GM18909 (cell line): ENCODE data around the gene COCH.

Experiments used
- ATAC-seq: cut with Tn5 transposase; IDR thresholded peaks from one replicate; pipeline ENCODE4 v1.9.1; 2021; ENCODE audit warnings: mild to moderate bottlenecking; ENCODE audit not compliant: unreplicated experiment, poor library complexity

COCH gene

DNA sequence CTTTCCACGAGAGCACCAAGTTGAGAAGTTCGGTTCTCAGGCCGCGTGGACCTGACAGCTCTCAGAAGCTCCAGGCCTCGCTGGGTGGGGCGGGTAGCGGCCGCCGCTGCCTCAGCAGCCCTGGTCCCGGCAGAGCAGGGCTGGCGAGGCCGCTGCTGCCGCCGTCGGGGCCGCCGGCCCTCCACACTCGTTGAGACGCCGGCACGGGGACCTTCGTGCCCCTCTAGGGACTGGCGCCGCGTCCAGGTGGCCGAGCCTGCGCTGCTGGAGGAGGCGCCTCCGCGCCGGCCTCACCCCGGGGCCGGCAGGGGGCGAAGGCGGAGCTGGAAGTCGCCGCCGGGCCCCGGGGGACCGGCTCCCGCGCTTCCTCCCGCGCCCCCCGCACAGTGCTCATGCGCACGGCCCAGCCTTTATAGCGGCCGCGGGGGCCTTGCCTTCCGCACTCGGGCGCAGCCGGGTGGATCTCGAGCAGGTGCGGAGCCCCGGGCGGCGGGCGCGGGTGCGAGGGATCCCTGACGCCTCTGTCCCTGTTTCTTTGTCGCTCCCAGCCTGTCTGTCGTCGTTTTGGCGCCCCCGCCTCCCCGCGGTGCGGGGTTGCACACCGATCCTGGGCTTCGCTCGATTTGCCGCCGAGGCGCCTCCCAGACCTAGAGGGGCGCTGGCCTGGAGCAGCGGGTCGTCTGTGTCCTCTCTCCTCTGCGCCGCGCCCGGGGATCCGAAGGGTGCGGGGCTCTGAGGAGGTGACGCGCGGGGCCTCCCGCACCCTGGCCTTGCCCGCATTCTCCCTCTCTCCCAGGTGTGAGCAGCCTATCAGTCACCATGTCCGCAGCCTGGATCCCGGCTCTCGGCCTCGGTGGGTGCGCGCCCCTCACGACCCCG, at the start of gene COCH:
Gene COCH (plus strand): TSS at position 440 of the 879 bp plus-strand sequence. CDS start 380 bp downstream, at position 820.
- peak; percentile 86 for ATAC-seq

DNA sequence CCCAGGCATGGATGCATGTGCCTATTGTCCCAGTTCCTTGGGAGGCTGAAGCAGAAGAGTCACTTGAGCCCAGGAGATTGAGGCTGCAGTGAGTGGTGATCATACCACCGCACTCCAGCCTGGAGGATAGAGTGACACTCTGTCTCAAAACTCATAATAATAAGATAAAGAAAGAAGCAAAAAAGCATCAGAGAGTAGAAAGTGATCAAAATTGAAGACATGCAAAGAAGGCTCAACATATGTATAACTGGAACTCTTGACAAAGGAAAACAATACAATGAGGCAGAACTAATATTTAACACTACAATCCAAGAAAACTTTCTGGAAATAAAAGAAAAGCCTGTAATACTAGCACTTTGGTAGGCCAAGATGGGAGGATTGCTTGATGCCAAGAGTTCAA, 48.3 kb upstream of the COCH start:
- ATAC-seq = no peak

DNA sequence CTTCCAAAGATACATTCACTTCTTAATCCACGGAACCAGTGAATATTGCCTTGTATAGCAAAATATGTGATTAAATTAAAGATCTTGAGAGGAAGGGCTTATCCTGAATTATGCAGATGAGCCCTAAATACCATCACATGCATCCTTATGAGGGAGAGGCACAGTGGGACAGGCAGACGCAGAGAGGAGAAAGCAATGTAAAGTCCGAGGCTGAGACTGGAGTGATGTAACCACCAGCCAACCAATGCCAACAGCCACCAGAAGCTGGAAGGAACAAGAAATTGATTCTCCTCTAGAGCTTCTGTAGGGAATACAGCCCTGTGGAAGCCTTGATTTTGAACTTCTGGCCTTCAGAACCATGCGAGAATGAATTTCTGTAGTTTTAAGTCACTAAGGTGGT, 44.5 kb upstream of the COCH start:
- no peak for ATAC-seq

DNA sequence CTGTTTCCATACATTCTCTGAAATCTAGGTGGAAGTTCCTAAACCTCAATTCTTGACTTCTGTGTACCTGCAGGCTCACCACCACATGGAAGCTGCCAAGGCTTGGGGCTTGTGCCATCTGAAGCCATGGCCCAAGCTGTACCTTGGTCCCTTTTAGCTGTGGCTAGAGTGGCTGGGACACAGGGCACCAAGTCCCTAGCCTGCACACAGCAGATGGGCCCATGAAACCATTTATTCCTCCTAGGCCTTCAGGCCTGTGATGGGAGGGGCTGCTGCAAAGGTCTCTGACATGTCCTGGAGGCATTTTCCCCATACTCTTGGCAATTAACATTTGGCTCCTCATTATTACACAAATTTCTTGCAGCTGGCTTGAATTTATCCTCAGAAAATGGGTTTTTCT, 40.0 kb upstream of the COCH start:
- ATAC-seq = no peak

DNA sequence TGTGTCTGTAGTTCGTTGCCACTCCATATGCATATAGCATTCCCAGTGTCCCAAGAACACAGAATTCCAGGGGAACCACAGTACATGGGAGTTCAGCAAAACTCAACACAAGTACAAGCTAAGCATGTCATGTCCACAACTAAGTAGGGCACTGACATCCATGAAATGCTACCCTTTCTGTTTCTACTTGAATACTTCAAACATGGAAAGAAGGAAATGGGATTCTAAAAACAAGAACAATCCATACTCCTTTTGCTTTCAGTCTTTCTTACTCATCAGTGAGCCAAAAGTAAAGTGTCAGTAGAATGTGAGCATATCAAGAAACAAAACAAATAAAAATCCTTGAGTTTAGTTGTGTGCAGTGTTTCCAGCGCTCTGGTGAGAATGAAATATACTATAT, 36.0 kb upstream of the COCH start:
- ATAC-seq = no peak

DNA sequence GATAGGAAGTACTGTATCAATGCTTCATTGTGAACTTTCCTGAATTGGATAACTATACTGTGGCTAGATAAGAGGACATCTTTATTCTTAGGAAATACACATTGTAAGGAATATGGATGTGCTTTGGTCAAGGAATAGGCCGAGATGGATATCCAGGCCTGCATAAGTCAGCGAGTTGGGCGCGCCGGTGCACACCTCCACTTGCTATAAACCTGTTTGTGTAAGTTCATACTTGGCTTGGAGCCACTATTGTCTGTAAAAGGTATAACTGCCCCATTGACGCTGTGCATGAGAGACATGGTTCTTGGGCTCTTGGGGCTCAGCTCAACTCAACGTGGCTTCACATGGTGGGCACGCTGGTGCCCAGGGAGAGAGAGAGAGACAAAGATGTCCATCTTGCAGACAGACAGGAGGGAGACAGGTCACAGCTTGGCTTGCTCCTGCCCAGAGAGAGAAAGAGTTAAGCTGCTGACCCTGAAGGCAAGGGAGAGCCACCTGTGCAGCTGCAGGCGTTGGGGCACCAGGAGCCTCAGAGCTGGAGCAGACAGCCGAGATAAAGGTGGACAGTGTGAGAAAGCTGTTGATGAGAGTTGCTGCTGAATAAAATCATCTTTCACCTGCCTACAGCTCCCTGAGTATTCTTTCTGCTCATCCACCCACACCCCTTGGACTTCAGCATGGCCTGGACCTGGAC, 34.1 kb upstream of the COCH start:
- no peak for ATAC-seq

DNA sequence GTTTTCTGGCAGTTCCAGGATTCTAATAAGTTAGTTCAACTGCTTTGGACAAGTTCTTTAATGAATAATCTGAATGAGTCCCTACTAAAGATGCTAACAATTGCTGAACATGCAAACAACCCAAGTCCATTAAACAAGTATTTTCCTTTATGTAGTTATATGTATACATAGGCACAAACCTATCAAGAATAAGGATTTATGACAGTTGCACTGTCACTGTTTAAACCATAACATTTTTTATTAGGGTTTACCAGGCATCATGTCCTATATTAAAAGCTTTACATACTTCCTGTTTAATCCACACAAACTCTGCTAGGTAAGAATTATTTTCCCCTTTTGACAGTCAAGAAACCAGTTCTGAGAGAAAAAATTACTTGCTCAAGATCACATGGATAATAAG, 31.9 kb upstream of the COCH start:
- ATAC-seq = no peak

DNA sequence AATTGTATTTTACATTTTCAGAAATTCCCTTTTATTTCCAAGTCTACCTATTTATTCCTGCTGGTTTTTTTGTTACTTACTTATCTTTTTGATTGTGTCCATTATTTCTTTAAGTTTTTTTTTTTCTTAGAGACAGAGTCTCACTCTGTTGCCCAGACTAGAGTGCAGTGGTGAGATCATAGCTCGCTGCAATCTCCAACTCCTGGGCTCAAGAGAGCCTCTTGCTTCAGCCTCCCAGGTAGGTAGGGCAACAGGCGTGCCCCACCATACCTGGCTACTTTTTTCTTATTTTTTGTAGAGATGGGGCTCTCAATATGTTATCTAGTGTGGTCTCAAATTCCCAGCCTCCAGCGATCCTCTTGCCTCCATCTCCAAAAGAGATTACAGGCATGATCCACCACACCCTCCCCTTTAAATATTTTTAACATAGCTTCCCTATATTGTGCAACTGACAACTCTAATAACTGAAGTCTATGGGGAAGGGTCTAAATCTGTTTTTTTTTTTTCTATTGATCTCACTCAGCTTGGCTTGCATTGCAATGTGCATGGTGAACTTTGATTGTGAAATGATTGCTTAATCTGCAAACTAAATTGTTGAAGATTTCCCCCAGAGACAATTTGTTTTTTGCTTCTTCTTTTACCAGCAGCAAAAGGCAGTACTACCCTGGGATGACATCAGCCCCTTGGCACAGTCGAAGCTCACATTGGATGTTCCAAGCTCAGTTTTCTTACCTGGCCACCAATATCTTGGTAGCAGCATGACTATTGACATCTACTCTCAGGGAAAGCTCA, 25.7 kb upstream of the COCH start:
- ATAC-seq = no peak

DNA sequence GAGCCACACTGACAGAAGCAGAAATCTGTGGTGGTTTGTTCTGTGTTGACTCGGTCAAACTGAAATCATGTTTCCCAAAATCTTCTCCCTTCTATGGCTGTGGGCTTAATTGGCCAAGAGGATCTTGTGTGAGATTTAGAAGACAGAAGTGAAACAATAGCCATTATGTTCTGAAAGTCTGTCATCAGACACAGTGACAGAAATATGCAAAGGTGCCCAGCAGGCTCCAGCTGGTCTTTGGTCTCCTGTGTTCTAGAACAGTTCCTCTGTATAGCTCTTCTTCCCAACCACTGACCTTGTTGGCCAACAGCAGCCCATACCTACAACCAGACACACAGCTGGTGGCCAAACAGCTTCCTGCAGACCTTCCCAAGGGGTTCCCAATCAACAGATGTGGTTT, 25.0 kb upstream of the COCH start:
- ATAC-seq = peak; percentile 95

DNA sequence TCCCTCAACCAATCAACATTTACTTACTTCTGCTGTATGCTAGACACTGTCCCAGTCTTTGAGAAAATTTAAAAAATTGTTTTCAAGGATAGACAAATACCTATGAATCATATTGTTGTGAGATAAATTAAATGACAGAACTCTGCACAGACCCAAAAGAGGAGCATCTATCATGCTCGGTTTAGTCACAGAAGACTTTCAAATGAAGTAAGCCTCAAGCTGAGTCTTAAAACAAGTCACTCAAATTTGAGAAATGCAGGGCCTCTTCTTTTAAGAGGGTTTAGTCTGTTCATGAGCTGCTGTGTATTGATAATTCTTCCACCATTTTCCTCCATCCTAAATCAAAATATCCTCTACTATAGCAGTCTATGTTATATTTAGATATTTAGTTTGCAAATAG, 24.4 kb upstream of the COCH start:
- ATAC-seq = no peak

DNA sequence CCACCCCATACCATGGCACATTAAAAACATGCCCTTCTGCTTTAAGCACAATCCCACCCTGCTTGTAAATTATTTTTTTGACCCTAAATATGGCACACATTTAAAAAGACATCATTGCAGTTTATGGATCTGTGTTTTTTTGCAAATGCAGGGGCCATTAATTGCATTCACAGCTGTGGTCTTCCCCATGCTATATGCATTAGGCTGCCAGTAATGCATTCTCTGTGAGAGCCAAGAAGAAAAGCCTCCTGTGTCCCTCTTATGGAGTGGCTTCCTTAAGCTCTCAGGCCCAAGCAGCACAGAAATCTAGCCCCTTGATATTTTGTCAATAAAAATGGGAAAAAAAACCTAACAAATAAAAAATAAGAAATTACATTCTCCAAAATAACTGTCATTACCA, 20.4 kb upstream of the COCH start:
- no peak for ATAC-seq

DNA sequence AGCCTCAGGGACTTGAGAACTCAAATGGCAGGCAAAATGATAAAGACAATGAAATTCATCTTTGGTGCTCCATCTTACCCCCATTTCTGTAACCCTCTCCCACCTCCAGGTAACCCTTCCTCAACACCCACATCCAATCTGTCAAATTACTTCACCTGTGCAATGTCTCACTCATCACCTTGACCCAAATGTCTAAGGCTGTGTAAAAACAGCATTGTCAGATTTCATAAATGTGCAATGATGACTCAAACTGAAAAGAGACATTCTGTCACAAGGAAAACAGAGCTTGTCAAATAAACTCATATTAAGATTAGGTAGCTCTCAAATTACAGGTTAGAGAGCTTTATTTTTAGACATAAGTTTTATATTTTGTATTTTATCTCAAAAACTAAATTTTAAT, 19.9 kb upstream of the COCH start:
- ATAC-seq = no peak

DNA sequence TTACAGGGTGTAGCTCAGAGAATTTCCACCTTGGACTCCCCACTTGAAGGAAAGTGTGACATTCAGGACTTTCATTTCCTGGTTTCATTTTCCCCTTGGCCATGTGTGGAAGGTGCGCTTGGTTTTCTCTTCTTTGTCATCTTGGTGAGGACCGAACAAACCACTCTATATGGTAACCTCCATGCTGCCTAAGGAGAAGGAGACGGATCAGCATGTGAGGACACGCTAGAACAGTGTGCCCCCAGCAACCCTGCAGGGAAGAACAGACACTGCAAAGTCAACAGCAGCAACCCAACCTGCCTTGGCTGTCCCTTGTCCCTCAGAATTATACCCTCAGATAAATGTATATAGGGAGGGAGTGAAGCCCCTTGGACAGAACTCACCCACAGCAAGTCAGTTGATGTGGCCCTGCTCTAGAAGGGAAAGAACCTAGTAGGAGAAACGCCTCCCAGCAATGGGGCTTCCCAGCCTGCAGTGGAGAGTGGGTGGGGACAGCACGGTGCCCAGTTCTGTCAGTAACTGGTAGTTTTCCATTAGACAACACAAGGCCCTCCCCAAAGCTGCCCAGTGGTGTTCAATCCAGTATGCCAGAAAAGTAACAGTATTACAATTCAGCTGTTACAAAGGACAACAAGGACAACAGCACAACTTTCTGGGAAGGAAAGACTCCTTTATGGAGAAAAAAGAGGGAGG, 18.9 kb upstream of the COCH start:
- peak; percentile 72 for ATAC-seq

DNA sequence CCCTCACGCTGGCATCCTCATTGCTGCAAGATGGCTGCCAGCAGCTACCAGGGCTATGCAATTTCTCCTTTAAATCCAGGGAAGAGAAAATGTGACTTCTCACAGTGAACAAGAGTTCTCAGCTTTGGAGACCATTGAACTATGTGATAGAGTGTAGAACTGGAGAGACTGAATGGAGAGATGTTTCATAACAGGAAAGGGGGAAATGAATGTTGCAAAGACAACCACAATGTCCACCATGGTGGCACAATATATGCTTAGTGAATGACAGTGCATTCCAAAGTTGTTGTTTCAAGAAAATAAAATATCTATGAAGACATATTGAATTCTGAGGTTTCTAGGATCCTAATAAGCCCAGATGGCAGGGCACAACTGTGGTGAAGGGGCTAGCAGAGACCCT, 13.2 kb upstream of the COCH start:
- no peak for ATAC-seq

DNA sequence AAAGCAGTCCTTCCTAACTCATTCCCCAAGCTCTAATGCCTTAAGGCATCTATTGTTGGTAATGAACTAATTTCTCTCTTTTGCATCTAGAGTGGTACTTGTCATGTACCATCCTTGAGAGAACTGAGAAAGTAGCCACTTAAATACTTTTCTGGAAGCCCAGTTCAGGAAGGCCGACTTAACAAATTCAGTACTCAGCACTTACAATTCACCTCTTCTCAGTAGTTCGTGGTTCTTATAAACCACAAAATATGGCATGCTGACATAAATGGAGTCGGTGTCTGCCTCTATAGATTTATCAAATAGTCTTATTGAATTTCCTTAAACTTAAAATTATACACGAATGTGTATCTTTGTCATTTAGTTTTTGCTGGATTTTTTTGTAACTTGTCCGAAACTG, 9.4 kb upstream of the COCH start:
- ATAC-seq = no peak

DNA sequence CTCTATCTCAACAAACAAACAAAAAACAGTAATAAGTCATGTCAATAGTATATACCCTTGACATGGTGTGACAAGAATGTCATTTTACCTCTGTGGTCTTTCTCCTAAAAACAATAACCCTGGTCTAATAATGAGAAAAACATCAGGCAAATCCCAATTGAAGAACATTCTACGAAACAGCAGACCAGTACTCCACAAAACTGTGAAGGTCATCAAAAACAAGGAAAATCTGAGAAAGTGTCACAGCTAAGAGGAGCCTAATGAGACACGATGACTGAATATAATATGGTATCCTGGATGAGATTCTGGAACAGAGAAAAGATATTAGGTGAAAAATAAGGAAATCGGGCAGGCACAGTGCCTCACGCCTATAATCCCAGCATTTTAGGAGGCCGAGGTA, 5.6 kb upstream of the COCH start:
- no peak for ATAC-seq

DNA sequence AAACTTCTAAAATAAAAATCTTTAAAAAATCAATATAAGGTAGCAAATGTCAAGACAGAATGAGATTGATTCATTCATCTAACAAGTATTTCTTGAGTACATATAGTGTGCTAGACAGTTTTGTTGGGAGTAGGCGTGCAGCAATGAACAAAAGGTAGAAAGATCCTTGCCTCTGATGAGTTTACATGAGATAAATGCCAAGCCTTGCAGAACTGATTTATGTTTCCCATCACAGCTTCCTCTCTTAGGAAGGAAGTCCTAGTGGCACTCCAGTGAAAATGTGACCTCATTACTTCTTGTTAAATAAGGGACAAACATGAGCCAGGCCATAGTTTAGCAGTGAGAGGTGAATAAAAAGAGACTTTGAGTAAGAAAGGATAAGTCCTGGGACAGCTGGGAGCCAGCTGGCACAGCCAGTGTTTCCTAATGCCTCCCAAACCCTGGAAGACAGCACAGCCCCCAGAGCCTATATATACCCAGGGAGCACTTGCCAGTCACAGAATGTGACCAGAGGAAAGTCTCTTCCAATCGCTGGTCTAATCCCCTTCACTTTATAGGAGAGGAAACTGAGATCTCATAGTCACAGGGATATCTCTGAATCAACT, 4.7 kb upstream of the COCH start:
- ATAC-seq = no peak

DNA sequence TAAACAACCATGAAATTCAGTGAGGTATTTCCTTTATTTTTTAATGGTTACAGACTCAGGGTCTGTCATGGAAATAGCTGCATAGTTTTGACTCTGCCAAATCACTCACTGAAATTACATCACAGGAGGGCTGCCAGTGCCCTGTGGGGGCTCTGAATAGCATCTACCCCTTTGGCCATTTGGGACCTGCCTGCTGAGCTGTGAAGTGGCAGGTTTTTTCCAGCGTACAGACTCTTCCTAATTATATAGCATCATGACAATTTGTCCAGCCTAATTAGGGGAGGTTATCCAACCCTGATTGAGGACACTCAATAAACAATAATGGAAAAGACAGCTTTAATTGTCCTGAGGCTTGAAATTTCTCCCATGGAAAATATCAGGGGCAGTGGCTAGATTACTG, 1.8 kb upstream of the COCH start:
- ATAC-seq = no peak

DNA sequence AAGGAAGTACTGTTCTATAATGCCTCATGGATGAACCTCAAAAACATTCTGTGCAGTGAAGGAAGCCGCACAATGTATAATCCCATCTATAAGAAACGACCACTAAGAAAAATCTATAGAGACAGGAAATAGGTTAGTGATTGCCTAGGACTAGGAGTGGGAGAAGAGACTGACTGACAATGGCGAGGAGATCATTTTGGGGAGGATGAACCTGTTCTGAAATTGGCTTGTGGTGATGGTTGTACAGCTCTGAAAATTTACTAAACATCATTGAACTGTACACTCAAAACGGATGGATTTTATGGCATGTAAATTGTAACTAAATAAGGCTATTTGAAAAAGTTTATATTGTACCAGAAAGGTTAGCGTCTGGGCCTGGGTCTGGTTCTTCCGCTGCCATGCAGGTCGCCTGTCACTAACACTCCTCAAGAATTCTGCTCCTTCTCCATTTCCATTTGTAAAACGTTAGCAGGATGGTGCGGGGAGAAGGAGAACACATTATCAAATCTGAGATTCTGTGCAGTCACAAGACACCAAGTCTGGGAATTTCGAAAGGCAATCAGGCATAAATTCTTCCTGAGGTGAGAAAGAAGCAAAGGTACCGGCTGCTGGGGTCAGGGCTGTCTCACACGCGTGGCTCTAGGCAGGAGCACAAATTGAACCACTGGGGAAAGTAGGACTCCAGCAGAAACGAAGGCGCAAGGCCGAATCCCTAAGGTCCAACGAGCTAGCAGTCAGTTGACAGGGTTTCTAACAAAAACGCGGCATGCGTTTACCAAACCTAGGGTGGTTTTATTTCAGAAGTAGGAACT, 845 bp upstream of the COCH start:
- no peak for ATAC-seq
